GM10248 (cell line): ENCODE measurements around the gene ALX3.

Experiments
- CTCF ChIA-PET: fragments of 300-600 bp; sonication (Branson Sonifier 250); formaldehyde crosslinking; extraction: SDS; loops from one replicate; lab custom pipeline; 2021; ENCODE audit warnings: antibody characterized with exemption; lab: Yijun Ruan, JAX
- POLR2A ChIA-PET: fragments of 350-650 bp; sonication (Branson Sonifier 250); formaldehyde crosslinking; extraction: SDS; loops from one replicate; lab custom pipeline; 2020; ENCODE audit warnings: antibody characterized with exemption; lab: Yijun Ruan, JAX
- DNase-seq: peaks from one replicate; pipeline ENCODE4 v3.0.0; 2012; ENCODE audit errors: extremely low spot score
- CTCF ChIP-seq: IDR thresholded peaks from 2 replicates; pipeline ENCODE4 v1.5.1; 2012; ENCODE audit warnings: mild to moderate bottlenecking, low read depth; ENCODE audit errors: extremely low read depth, missing control alignments, control extremely low read depth

Gene ALX3

GRCh38 chr1:110076789-110077500, 6.5 kb upstream of the ALX3 start:
- CTCF ChIA-PET = interaction anchor here (0.7 to 4.4 kb wide), 7 partner anchors 13 to 93 kb away, joined by 3 to 43 read pairs (median 4); no protein-coding TSS in a partner anchor
- no peak for DNase-seq
- POLR2A ChIA-PET = no interaction called here
- TF ChIP-seq CTCF = no peak

GRCh38 chr1:110074166-110074565, 3.7 kb upstream of the ALX3 start:
- DNase-seq = no peak
- ChIA-PET CTCF (interaction anchor here (1.1 to 3.2 kb wide), 6 partner anchors 7 to 31 kb away, joined by 3 to 12 read pairs (median 7); no protein-coding TSS in a partner anchor), POLR2A (no interaction called here)
- no peak for TF ChIP-seq CTCF

GRCh38 chr1:110070282-110070669, 196 bp downstream of the ALX3 start:
- ChIA-PET POLR2A (no interaction called here), CTCF (interaction anchor here (1.0 to 2.4 kb wide), 5 partner anchors 10 to 36 kb away, joined by 5 to 17 read pairs (median 9); no protein-coding TSS in a partner anchor)
- DNase-seq = no peak
- no peak for TF ChIP-seq CTCF

GRCh38 chr1:110069404-110070281, 829 bp downstream of the ALX3 start:
- POLR2A ChIA-PET = no interaction called here
- CTCF ChIA-PET = interaction anchor here (0.8 to 1.3 kb wide), 3 partner anchors 9 to 15 kb away, joined by 3 to 4 read pairs (median 3); no protein-coding TSS in a partner anchor
- no peak for TF ChIP-seq CTCF
- DNase-seq = no peak

GRCh38 chr1:110068646-110069403, 1.6 kb downstream of the ALX3 start:
- CTCF ChIA-PET = interaction anchor here (0.8 to 1.3 kb wide), 3 partner anchors 8 to 14 kb away, joined by 3 to 4 read pairs (median 3); no protein-coding TSS in a partner anchor
- POLR2A ChIA-PET = no interaction called here
- no peak for DNase-seq
- TF ChIP-seq CTCF = no peak
